Astrocyte of the cerebellum (primary cell): Measurements from ENCODE around the gene TENT5A.

Source experiments
- DNase-seq: peaks from one replicate; pipeline ENCODE4 v3.0.0-alpha.2; 2011; ENCODE audit warnings: low read depth
- H3K4me3 ChIP-seq: 2 replicates; pipeline ENCODE4 v1.5.1; 2011; ENCODE audit warnings: mild to moderate bottlenecking, low read depth, low read length, moderate library complexity
- in situ Hi-C: cut with HindIII; loops from 2 replicates; pipeline ENCODE4 v1.10.0; 2017; ENCODE audit warnings: low sequenced_read_pairs
- TF ChIP-seq, protein P1 (sequence below): IDR thresholded peaks from 2 replicates; pipeline ENCODE4 v1.5.1; 2012; ENCODE audit warnings: low read length, low read depth, moderate library complexity, mild to moderate bottlenecking; ENCODE audit errors: missing control alignments

TENT5A gene

GRCh38 chr6:81713205-81713604 lies 39.3 kb downstream of the TENT5A start:
- in situ Hi-C loops = no loop called here
- TF ChIP-seq, protein P1, sequence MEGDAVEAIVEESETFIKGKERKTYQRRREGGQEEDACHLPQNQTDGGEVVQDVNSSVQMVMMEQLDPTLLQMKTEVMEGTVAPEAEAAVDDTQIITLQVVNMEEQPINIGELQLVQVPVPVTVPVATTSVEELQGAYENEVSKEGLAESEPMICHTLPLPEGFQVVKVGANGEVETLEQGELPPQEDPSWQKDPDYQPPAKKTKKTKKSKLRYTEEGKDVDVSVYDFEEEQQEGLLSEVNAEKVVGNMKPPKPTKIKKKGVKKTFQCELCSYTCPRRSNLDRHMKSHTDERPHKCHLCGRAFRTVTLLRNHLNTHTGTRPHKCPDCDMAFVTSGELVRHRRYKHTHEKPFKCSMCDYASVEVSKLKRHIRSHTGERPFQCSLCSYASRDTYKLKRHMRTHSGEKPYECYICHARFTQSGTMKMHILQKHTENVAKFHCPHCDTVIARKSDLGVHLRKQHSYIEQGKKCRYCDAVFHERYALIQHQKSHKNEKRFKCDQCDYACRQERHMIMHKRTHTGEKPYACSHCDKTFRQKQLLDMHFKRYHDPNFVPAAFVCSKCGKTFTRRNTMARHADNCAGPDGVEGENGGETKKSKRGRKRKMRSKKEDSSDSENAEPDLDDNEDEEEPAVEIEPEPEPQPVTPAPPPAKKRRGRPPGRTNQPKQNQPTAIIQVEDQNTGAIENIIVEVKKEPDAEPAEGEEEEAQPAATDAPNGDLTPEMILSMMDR = no peak
- H3K4me3 ChIP-seq = no peak overlapping the region
- no peak for DNase-seq

DNA sequence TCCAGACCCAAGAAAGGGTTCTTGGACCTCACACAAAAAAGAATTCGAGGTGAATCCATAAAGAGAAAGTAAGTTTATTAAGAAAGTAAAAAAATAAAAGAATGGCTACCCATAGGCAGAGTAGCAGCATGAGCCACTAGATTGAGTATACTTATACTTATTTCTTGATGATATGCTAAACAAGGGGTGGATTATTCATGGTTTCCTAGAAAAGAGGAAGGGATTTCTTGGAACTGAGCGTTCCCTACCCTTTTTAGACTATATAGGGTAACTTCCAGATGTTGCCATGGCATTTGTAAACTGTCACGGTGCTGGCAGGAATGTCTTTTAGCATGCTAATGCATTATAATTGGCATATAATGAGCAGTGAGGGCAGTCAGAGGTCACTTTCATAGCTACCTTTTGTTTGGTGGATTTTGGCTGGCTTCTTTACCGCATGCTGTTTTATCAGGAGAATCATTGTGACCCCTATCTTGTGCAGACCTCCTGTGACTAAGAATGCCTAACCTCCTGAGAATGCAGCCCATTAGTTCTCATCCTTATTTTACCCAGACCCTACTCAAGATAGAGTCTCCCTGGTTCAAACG lies 44.3 kb downstream of the TENT5A start:
- DNase-seq = peak; percentile 36
- TF ChIP-seq, protein P1 = no peak
- in situ Hi-C loops = no loop called here
- no peak overlapping the region for H3K4me3 ChIP-seq

GRCh38 chr6:81704700-81705099 lies 47.8 kb downstream of the TENT5A start:
- H3K4me3 ChIP-seq = no peak overlapping the region
- no peak for DNase-seq
- TF ChIP-seq, protein P1 = no peak
- in situ Hi-C loops = no loop called here

DNA sequence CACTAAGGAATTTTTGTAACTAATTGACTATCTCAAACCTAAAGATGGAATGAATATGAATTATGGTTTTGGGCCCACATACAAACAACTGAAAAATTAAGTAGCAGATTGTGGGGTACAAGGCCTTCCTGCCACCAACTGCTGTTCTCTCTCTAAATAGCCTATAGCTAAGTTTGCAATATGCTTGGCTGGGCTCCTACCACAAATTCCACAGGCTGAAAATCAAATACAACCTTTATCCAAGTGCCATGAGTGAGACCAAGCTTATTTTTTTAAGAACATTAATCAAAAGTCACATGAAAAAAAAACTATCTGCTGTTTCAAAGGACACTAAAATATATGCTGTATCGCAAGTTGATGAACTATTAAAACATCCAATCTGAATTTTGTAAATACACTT lies 52.1 kb downstream of the TENT5A start:
- in situ Hi-C loops = no loop called here
- DNase-seq = no peak
- no peak overlapping the region for H3K4me3 ChIP-seq
- TF ChIP-seq, protein P1 = no peak

DNA sequence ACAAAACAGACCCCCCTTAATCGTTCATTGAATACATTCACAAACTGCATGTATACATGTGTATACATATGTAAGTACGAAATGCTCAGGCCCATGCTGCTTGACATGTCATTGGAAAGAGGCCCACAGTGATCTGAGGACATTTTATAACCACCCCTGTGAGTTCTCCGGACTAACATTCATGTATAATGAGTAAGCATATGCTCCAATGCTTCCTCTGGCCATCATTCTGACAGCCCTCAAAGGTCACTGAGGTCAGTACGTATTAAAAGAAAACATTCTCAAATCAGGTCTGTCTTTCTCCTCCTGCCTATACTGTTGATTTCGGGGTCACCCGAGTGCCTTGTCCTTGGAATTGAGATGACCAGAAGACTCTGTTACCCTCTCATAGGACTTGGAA lies 54.9 kb downstream of the TENT5A start:
- TF ChIP-seq, protein P1 = no peak
- in situ Hi-C loops = no loop called here
- no peak overlapping the region for H3K4me3 ChIP-seq
- no peak for DNase-seq

DNA sequence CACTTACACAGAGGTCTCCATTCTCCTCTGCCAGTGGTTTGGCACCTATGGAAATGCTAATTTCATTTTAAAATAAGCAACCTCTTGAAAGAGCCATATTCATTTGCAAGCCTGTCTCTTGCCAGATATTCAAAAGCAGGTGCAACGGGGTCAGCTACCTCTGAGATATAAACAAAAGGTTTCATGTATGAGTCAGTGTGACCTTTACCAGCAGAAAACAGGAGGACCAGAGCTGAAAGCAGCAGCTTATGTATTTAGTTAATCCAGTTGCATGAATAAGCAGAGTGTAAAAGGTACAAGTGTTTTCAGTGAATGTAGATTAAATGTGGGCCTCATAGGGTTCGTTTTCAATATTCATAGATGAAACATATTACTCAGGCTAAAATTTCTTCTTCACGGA lies 56.0 kb downstream of the TENT5A start:
- DNase-seq = no peak
- in situ Hi-C loops = no loop called here
- TF ChIP-seq, protein P1 = no peak

More for the DNA sequence above, 56.0 kb downstream of the TENT5A start:
- H3K4me3 ChIP-seq = no peak overlapping the region
